Choroid plexus epithelial cell (primary cell): ENCODE data around the gene RARS1.

ENCODE experiments used
- DNase-seq: peaks from one replicate; pipeline ENCODE4 v3.0.0-alpha.2; 2010; ENCODE audit warnings: low read depth
- H3K4me3 ChIP-seq: 2 replicates; pipeline ENCODE4 v1.5.1; 2011; ENCODE audit warnings: low read depth, mild to moderate bottlenecking, control low read depth, low read length, moderate library complexity
- CTCF ChIP-seq: conservative IDR thresholded peaks from 2 replicates; pipeline ENCODE4 v1.5.1; 2011; ENCODE audit warnings: low read depth, mild to moderate bottlenecking, control low read depth, inconsistent platforms, low read length, moderate library complexity

RARS1 gene

GRCh38 chr5:168449166-168449565 is 37.1 kb upstream of the RARS1 start:
- DNase-seq, result no peak
- TF ChIP-seq CTCF, result no peak
- no peak overlapping the region for H3K4me3 ChIP-seq

DNA sequence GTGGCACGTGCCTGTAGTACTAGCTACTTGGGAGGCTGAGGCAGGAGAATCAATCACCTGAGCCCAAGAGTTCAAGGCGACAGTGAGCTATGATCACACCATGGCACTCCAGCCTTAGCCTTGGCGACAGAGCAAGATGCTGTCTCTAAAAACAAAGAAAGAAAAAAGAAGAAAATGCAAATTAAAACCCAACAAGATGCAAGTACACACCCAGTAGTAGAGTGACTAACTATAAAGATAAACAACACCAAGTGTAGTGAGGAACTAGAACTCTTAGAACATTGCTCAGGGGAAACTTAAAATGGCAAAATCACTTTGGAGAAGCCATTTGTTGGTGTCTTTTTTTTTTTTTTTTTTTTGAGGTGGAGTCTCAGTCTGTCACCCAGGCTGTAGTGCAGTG is 34.7 kb upstream of the RARS1 start:
- no peak overlapping the region for H3K4me3 ChIP-seq
- no peak for TF ChIP-seq CTCF
- no peak for DNase-seq

DNA sequence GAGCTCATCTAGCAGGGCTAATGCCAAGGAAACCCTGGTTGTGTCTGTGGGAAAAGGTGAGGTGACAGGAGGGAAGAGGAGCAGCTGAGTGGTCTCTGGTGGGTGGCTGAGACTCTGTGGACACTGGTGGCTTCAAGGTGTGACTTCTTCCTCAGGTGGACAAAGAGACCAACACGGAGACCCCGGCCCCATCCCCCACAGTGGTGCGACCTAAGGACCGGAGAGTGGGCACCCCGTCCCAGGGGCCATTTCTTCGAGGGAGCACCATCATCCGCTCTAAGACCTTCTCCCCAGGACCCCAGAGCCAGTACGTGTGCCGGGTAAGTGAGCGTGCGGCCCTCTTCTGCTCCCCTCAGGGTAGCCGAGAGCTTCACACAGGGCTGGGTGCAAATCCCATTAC is 31.1 kb upstream of the RARS1 start:
- TF ChIP-seq CTCF, result no peak
- DNase-seq, result no peak
- no peak overlapping the region for H3K4me3 ChIP-seq

GRCh38 chr5:168457542-168457941 is 28.7 kb upstream of the RARS1 start:
- H3K4me3 ChIP-seq, result no peak overlapping the region
- TF ChIP-seq CTCF, result no peak
- DNase-seq, result no peak

DNA sequence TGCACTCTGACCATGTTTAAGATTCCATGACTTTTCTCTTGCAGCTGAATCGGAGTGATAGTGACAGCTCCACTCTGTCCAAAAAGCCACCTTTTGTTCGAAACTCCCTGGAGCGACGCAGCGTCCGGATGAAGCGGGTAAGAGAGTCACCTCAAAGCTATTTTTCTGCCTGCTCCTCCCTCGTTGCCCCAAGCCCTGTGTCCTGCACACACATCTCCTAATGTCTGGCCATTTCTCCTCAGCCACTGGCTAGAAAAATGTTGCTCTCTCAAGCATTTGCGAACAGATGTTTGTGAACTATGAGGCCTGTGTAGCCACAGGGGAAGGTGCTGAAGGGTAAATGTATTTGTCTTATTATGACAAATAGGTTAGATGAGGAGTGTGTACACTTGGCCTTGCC is 25.7 kb upstream of the RARS1 start:
- no peak for DNase-seq
- no peak for TF ChIP-seq CTCF
- H3K4me3 ChIP-seq, result no peak overlapping the region

- no peak for TF ChIP-seq CTCF
- no peak overlapping the region for H3K4me3 ChIP-seq
- no peak for DNase-seq
These were observed 23.2 kb upstream of the RARS1 start for GRCh38 chr5:168463081-168463480.

DNA sequence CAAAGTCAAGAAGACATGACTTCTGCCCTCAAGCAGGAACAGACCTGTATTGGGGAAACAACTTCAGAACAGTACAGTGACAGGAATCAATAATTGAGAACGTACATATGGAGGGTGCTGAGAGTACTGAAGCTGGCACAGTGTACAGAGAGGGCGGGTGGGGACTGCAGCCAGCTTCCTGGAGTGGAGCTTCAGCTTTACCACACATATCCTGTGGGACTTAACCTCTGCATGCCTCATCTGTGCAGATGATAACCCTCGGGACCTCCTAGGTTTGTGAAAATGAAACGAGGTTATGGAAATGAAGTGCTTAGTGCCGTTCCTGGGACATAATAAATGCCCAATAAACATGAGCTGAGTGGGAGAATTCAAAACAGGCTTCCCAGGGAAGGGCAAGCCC is 22.1 kb upstream of the RARS1 start:
- H3K4me3 ChIP-seq, result no peak overlapping the region
- DNase-seq, result no peak
- no peak for TF ChIP-seq CTCF
